CD4-positive, alpha-beta T cell treated with Interleukin-15 for 4 hours (primary cell): ENCODE data around the gene DENND1B.
"Not testable (repeated sequence)": the region's sequence is repeated elsewhere in the genome, so short reads cannot be mapped to it uniquely, and the experiment has no call there.

Experiments used
- DNase-seq: peaks from one replicate; pipeline ENCODE4 v3.0.0-alpha.2; 2020; ENCODE audit warnings: low spot score

DENND1B gene

GRCh38 chr1:197744979-197745378 lies 30.3 kb downstream of the DENND1B start:
- no peak for DNase-seq

- no peak for DNase-seq
Measured at GRCh38 chr1:197743578-197743977, 31.7 kb downstream of the DENND1B start.

DNA sequence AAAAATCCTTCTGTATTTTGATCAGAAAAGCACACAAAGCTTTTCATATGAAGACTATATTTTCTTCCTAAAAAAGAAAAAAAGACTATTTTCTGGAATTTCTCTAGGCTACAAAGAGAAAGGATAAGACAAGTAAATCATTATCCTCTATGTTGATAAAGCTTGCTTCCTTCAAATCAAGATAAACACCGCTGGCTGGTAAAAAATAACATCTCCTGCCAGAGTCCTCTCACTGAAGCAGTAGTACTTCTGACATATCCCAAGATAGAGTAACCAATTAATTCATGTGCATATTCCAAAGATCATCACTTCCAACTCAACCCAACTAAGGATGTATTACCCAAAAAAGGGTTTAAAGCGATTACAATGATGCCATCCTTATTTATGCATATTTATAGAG lies 34.3 kb downstream of the DENND1B start:
- no peak for DNase-seq

- no peak for DNase-seq
Measured at GRCh38 chr1:197738927-197739326, 36.4 kb downstream of the DENND1B start.

DNA sequence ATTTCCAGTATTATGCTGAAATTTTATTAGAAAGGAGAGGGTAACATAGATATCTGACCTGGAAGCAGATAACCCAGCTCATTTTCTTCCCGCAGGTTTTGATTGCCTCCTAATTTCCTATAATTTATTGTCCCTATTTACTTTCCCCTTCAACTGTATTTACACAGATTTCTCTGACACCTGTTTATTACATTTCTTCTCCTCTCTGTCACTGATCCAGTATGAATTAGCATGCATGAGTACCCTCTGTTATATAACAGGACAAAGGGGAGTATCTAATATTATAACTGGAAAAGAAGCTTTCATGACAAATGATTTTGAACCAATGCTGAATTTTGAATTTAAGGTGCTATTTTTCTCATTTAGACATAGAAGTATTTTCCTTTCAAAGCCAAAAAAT lies 37.4 kb downstream of the DENND1B start:
- no peak for DNase-seq

DNA sequence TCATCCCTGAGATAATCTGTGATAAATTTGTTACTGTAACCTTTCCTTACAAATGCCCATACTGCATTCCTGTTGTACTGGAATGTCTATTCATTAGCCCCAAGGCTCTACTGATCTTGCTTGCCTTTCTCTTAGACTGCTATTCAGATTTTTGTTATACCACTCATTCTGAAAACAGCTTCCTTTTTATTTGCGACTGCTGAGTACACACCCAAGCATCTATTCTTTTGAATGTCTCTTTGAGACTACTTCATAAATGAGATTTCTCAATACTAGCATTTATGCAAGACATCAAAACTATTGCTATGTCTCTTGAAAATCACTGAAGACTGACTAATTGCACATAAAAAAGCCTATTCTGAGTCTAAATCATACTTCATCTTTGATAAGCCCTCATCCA lies 38.6 kb downstream of the DENND1B start:
- DNase-seq, result no peak

GRCh38 chr1:197735461-197735860 lies 39.8 kb downstream of the DENND1B start:
- DNase-seq, result no peak

- DNase-seq, result no peak
Measured at GRCh38 chr1:197733324-197733723, 42.0 kb downstream of the DENND1B start.

- no peak for DNase-seq
Measured at GRCh38 chr1:197732187-197732586, 43.1 kb downstream of the DENND1B start.

GRCh38 chr1:197731449-197731848 lies 43.8 kb downstream of the DENND1B start:
- DNase-seq, result no peak

GRCh38 chr1:197725976-197726375 lies 49.3 kb downstream of the DENND1B start:
- DNase-seq, result no peak

DNA sequence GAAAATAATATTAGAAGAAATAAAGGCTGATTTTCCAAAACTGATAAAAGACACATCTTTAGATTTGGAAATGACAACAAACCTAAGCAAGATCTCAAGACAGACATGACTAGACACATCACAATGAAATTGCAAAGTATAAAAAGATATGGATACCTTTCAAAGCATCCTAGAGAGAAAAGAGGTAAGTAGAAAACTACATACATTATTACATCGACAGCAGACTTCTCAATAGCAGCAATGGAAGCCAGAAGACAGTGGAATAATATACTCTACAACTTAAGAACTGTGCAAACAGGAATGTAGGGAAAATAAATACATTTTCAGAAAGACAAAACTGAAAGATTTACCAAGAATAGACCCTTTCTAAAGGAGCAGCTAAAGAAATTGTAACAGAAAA lies 50.2 kb downstream of the DENND1B start:
- no peak for DNase-seq

DNA sequence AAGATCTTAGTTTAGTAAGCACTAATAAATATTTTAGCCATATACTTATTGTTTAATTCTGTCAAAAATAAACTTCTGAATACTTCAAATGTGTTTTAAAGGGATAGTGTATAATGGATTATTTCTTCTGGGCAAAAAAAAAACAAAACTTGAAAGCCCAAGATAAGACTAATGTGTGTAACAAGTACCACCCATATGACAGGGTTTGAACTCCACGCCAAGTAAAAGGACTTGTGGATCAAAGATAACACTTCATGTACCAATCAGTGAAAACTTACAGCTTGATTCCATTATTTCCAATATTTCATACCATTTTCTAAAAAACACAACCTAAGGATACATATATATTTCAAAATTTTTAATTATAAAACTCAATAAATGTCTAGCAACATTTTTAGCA lies 59.5 kb downstream of the DENND1B start:
- no peak for DNase-seq

DNA sequence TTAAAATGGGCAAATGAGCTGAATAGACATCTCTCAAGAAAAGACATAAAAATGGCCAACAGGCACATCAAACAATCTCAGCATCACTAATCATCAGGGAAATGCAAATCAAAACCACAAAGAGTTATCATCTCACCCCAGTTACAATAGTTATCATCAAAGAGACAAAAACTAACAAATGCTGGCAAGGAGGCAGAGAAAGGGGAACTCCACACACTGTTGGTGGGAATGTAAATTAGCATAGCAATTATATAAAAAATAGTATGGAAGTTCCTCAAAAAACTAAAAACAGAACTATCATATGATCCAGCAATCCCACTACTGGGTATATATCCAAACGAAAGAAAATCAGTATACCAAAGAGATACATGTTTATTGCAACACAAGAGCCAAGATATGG lies 68.7 kb downstream of the DENND1B start:
- DNase-seq, result no peak

DNA sequence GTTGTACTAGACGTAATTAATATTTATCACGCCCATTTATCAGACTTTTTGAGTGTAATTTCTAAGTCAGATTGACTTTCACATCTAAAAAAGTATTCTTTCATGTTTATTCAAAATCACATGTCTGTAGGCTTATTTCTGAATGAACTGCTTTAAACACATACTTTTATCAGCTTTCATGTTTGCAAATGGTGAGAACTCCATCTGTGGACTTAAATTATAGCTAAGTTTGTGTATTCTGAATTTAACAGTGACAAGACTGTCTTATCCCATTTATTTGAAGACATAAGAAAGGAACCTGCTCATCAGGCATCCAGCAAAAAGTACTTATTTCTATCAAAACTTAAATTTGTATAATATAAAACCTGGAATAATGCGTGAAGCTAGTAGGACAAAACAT lies 69.3 kb downstream of the DENND1B start:
- DNase-seq, result no peak

- not testable (repeated sequence) for DNase-seq
Measured at GRCh38 chr1:197700688-197701087, 74.6 kb downstream of the DENND1B start.

- DNase-seq, result no peak
Measured at GRCh38 chr1:197696372-197696771, 78.9 kb downstream of the DENND1B start.

DNA sequence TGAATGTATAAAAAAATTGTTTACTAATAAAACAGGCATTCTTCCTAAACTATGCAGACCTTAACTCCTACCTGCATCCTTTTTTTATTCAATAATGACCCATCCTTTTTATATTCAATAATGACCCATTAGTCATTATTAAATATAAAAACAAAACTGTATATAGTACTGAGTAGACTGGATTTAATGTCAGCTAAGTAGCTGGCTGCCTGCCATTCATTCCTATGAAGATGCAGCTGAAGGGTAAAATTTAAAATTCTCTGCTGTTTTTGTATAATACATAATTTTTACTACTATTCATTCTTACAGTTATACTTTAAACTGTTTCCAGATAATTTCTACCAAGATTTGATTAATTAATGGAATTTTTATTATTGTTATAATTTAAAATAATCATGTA lies 79.3 kb downstream of the DENND1B start:
- no peak for DNase-seq

DNA sequence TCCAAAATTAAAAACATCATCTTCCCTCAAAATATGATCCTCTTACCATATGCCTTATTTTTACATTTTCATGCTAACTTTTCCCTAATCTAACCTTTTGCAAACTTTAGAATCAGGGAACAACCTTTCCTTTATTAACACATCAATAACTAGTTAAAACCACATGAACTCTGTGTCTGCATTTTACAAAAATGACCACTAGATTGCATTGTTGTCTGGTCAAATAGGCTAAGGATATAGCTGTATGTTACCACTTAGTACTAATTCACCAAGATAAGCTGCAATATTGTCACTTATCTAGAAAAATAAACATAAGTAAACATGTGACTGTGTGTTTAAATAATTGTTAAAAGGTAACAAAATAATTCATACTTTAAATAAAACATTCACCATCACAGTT lies 82.3 kb downstream of the DENND1B start:
- DNase-seq, result no peak

DNA sequence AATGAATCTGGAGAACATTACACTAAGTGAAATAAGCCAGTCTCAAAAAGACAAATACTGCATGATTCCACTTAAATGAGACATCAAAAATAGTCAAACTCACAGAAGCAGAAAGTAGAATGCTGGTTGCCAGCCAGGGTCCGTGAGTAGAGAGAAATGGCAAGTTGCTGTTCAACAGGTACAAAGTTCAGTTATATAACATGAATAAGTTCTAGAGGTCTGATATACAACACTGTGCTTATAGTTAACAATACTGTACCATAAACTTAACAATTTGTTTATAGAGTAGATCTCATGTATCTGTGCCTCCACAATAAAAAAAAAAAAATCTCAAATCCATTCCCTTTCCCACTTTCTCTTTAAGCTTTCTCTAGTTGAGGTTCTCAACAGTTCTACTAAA lies 83.5 kb downstream of the DENND1B start:
- DNase-seq, result no peak

DNA sequence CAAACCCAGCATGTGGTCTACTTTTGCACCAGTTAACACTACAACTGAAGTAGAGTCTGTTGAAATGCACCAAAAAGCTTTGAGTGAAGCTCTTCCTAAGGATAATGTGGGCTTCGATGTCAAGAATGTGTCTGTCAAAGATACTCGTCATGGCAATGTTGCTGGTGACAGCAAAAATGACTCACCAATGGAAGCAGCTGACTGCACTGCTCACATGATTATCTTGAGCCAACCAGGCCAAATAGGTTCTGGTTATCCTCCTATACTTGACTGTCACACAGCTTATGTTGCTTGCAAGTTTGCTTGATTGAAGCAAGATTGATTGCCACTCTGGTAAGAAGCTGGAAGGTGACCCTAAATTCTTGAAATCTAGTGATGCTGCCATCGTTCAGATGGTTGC lies 85.2 kb downstream of the DENND1B start:
- no peak for DNase-seq

DNA sequence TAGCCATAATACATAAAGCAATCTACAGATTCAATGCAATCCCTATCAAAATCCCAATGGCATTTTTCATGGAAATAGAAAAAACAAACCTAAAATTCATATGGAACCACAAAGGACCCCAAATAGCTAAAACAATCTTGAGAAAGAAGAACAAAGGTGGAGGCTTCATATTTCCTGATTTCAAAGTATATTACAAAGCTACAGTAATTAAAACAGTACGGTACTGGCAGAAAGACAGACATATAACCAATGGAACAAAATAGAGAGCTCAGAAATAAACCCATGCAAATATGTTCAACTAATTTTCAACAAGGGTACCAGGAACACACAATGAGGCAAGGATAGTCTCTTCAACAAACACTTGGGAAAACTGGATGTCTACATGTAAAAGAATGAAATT lies 87.0 kb downstream of the DENND1B start:
- no peak for DNase-seq

DNA sequence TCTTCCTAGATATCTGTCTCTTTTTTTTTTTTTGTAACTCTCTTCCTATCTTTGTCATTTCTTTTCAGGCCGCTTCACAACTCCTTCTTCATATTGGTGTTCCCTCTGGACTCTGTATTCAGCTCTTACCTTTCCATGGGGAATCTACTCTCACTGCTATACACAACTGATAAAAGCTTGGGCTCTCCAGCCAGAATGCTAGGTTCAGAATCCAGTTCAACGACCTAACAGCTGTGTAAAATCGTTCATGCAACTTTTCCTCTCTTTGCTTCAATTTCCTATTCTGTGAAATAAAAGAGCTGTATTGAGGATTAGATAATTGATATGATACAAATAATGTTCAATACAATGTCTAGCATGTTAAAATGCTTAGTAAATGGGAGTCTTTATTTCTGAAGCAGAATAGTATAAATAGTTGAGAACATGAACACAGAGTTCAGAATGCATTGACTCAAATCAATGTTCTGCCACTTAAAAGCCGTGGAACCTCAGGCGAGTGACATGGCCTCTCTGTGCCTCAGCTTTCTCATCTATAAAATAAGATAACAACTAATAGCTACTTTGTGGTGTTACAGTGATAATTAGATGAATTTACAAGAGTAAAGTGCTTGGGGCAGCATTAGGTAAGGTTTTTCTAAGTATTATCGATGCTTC lies 88.5 kb downstream of the DENND1B start:
- no peak for DNase-seq

DNA sequence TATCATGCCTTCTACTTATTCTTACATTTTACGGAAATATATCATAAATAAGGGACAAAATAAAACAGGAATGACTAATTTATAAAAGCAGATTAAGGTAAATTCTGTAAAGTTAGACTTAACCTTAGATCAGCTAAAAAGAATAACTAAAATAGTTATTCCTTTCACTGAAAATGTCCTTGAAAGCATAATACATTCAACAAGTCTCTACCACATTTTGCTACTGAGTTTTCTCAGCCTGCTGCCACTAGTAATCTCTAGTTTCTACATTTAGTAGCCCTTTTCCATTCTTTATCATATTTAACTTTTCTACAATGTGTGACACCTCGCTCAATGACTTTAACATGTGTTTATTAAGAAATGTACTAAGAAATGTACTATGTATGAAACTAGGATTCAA lies 89.0 kb downstream of the DENND1B start:
- DNase-seq, result no peak

DNA sequence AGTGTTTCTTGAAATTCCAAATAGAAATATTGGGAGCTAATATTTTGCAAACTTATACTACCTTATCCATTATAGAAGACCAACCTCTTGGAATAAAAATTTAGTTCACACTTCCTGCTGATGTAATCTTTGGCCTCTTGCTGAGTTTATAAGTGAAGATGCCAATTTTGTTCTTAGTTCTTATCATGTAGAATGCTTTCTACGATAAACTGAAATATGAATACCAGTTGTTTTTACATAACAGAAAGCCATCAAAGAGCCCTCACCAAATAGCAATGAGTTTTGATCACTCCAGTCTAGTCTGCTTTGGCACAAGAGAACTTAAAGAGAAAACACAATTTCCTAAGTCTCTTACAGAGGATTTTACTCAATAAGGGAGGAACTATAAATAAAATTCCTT lies 89.5 kb downstream of the DENND1B start:
- no peak for DNase-seq
